Subcutaneous adipose tissue (tissue), 4 donors: ENCODE data around the gene VPS35. TPM values are rescaled to one million over a fixed set of nuclear protein-coding genes. Genes with fewer than 3 reads are reported as not detected.

Source experiments
- total RNA-seq, 4 donors: library from RNA; depleted of rRNA; stranded (reverse); fragments of >200 nt; gene quantifications; one replicate each; pipeline ENCODE4 v1.1.0, GENCODE V29; 2016
- TF ChIP-seq, protein P1 (sequence below): fragments of 450-650 bp; IDR thresholded peaks from one replicate; pipeline ENCODE4 v1.5.1; 2016; ENCODE audit warnings: low read depth, mild to moderate bottlenecking, control low read depth, antibody characterized with exemption, moderate library complexity

The VPS35 gene
- total RNA-seq, 4 donors from 2014 or later, result 70.8 to 98.3 (median 92.9) TPM

DNA sequence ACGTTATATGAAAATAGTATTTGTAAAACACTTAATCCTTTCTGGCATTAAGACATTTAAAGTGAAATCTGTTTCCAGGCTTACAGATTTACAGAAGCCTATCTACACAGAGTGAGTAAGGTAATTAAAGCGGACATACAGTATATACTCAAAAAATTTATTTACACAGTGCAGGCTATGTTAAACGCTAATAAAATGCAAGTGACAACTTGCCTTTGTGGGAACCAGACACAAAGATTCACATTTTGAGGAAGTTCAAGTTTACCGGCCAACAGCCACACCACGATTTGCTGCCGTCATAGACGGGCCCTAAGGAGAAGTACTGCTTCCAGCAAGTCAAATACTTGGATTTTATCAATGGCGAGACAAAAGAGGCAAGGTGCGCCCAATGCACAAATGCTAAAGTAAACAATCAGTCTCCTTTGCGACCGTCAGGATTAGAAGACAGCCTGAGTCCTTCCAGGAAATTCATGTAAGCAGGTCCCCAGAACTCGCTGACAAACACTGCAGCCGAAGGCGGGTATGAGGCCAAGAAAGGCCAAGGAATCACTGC, 801 bp downstream of the VPS35 start:
- TF ChIP-seq, protein P1, sequence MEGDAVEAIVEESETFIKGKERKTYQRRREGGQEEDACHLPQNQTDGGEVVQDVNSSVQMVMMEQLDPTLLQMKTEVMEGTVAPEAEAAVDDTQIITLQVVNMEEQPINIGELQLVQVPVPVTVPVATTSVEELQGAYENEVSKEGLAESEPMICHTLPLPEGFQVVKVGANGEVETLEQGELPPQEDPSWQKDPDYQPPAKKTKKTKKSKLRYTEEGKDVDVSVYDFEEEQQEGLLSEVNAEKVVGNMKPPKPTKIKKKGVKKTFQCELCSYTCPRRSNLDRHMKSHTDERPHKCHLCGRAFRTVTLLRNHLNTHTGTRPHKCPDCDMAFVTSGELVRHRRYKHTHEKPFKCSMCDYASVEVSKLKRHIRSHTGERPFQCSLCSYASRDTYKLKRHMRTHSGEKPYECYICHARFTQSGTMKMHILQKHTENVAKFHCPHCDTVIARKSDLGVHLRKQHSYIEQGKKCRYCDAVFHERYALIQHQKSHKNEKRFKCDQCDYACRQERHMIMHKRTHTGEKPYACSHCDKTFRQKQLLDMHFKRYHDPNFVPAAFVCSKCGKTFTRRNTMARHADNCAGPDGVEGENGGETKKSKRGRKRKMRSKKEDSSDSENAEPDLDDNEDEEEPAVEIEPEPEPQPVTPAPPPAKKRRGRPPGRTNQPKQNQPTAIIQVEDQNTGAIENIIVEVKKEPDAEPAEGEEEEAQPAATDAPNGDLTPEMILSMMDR, result no peak

DNA sequence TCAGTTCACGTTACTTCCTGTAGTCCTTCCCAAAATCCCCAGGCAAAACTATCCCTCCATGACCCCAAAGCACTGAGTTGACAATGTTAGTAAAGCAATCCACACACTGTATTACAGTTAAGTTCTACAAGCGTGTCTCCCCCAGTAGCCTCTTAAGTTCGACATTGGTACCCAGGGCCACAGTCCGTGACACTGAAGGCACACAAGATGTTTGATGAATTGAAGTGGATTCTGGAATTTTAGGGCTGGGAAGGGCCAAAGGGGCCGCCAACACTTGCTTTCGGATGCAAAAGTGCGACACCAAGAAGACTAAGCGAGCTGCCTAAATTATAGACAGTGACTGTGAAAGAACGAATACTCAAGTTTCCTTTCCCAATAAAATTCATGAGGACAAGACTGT, 1.5 kb downstream of the VPS35 start:
- TF ChIP-seq, protein P1, result no peak

DNA sequence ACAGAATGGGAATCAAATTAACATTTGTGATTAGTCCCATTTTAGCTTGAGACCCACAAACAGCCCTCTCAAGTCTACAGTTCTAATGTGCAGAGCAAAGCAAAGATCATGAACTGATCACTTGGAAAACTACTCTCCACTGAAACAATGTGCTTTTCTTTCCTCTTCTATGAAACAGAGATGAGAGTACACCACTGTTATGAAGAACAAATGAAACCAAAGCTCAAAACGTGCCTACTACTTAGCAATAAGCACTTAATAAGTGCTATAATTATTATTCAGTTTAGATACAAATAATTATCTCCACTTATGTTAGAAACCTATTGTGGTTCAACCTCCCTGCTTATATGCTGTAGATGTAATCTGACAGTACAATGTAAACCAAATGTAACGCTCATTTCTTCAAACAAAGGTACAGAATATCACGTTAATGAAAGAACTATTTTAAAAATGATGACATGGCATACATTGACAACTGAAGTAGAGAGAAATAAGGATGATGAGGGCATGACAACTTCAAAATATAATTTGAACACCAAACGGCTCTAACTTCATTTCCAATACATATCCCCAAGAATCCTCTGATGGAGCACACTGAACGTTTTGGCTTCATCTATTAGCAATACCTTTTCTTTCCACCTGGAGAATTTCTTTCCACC, 2.0 kb downstream of the VPS35 start:
- TF ChIP-seq, protein P1, result no peak

DNA sequence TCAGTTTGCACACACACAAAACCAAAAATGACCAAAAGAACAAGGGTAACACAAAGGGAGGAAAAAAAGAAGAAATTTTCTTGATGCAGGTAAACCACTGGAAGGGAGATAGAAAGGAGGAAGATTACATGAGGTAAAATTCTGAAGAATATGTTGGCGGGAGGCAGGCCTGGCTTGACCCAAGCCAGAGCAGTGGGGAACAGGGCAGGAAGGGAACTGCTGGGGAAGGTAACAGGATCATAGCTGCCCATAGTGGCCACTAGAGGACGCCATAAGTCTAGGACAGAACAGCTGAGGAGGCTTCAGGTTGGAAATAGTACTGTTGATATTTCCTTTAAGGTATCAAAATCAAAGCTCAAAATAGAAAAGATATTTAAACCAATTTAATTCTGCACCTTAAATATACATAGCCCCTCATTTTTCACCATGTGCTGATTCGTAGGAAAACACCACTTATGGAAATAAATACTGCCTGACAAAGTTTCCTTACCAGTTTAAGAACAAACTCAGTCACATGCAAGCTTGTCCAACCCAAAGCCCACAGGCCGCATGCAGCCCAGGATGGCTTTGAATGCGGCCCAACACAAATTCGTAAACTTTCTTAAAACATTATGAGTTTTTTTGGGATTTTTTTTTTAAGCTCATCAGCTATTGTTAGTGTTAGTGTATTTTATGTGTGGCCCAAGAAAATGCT, 15.5 kb downstream of the VPS35 start:
- TF ChIP-seq, protein P1, result no peak

DNA sequence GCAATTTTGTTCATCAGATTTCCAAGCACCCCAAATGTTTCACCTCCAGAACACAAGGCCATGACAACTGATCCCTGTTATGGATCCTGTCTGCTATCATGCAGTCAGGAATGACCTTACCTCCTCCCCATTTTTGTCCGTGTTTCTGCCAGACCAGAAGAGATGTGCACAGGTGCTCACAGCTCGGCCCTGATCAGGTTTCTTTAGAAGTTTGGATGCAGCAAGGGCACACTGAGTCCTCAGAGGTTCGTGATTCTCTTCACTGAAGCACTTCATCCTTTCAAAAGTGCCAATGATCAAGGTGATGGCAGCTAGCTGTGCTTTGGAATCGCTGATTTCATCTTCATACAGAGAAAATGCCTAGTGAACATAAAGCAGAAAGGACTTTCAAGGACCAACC, 26.9 kb downstream of the VPS35 start:
- TF ChIP-seq, protein P1, result no peak

DNA sequence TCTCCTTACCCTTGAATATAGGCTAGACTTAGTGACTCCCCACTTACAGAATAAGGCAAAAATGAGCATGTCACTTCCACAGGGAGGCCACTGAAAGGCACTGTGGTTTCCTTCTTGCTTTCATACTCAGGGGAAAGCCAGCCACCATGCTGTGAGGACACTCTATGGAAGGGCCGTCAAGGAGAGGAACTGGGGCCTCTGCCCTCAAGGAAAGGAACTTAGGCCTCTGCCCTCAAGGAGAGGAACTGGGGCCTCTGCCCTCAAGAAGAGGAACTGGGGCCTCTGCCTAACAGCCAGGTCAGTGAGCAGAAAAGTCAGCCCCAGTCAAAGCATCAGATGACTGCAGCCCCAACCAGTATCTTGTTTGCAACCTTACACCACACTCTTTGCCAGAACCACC, 30.1 kb downstream of the VPS35 start:
- TF ChIP-seq, protein P1, result no peak

DNA sequence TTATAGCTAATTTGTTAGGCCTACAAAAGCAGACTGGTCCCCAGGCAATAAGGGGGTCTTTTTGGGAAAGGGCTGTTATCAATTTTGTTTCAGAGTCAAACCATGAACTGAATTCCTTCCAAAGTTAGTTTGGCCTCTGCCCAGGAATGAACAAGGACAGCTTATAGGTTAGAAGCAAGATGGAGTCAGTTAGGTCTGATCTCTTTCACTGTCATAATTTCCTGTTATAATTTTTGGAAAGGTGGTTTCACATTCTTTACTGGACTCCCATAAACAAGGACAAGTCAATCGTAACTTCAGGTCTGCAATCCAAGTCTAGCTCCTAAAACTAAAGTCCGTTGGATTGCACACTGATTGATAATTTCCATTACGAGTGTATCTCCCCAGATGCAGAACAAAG, 37.7 kb downstream of the VPS35 start:
- TF ChIP-seq, protein P1, result no peak
